Measurements from ENCODE around the gene ADIRF.
"Not testable (repeated sequence)": the region's sequence is repeated elsewhere in the genome, so short reads cannot be mapped to it uniquely, and the experiment has no call there.

ADIRF gene

DNA sequence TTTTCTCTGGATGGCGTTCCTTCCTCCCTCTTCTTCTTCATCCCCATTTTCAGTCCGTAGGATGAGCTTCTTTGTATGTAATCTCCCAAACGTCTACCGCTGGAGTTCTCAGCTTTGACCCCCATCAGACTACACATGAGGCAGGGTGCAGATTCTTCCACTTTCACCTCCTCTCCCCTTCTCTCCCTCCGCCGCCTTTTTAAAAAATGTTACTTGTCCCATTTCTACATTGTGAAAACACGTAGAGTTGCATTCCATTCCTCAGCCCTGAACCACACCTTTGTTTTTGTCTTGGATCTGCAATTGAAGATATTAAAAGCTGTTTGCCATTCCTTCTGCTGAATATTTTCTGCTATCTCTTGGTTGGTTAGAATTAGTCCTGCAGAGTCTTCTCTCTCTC, 6.2 kb downstream of the ADIRF start:
- DNase-seq (ENCODE audit: extremely low spot score, insufficient read length, low read depth) = no peak
- FAIRE-seq = no peak

- DNase-seq (ENCODE audit: extremely low spot score, insufficient read length, low read depth) = no peak
Observed at GRCh38 chr10:86976362-86977056, 8.2 kb downstream of the ADIRF start.

GRCh38 chr10:86978457-86978856, 10.2 kb downstream of the ADIRF start:
- not testable (repeated sequence) for DNase-seq (ENCODE audit: extremely low spot score, insufficient read length, low read depth); FAIRE-seq

More at GRCh38 chr10:86976362-86977056, 8.2 kb downstream of the ADIRF start:
- FAIRE-seq = no peak

DNA sequence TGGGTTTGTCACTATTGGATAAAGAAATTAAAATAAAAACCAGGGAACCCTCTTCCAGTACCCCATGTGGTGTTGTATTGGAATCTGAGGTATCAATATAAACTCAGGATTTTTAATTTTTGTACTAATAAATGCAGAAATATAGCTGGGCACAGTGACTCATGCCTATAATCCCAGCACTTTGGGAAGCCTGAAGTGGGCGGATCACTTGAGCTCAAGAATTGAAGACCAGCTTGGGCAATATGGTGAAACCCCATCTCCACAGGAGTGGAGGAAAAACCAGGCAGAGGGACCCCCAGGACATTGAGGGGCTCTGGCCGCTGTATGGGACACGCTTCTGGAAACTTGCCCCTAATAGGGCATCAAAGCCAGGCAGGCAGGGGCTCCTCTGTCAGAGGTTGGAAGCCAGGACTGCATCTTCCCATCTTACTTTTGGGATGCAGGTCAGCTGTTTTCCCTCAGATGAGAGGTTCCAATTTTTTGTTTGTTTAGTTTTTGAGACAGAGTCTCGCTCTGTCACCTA, 11.1 kb downstream of the ADIRF start:
- FAIRE-seq (no peak), DNase-seq (ENCODE audit: extremely low spot score, insufficient read length, low read depth) (no peak)

- DNase-seq (ENCODE audit: extremely low spot score, insufficient read length, low read depth) (no peak), FAIRE-seq (no peak)
Observed at GRCh38 chr10:86979977-86980448, 11.7 kb downstream of the ADIRF start.

DNA sequence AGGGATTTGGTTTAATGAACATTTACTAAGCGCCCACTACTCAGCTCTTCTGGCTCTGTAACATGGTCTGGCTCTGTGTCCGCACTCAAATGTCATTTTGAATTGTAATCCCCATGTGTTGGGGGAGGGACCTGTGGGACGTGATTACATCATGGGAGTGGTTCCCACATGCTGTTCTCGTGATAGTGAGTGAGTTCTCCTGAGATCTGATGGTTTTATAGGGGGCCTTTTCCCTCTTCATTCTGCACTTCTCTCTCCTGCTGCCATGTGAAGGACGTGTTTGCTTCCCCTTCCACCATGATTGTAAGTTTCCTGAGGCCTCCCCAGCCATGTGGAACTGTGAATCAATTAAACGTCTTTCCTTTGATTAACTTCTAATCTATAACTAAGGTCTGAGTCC, 12.7 kb downstream of the ADIRF start:
- DNase-seq (ENCODE audit: extremely low spot score, insufficient read length, low read depth); FAIRE-seq: not testable (repeated sequence)

GRCh38 chr10:86981716-86982115, 13.4 kb downstream of the ADIRF start:
- no peak for FAIRE-seq
- no peak for DNase-seq (ENCODE audit: extremely low spot score, insufficient read length, low read depth)

DNA sequence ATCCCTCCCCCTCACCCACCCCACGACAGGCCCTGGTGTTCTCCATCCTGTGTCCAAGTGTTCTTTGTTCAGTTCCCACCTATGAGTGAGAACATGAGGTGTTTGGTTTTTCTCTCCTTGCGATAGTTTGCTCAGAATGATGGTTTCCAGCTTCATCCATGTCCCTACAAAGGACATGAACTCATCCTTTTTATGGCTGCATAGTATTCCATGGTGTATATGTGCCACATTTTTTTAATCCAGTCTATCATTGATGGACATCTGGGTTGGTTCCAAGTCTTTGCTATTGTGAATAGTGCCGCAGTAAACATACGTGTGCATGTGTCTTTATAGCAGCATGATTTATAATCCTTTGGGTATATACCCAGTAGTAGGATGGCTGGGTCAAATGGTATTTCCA, 16.2 kb downstream of the ADIRF start:
- DNase-seq (ENCODE audit: extremely low spot score, insufficient read length, low read depth); FAIRE-seq: not testable (repeated sequence)

- DNase-seq (ENCODE audit: extremely low spot score, insufficient read length, low read depth) = no peak
- FAIRE-seq = no peak
Observed at GRCh38 chr10:86988520-86988919, 20.2 kb downstream of the ADIRF start.

GRCh38 chr10:86991362-86991761, 23.1 kb downstream of the ADIRF start:
- FAIRE-seq; DNase-seq (ENCODE audit: extremely low spot score, insufficient read length, low read depth): not testable (repeated sequence)

GRCh38 chr10:86992456-86992855, 24.2 kb downstream of the ADIRF start:
- DNase-seq (ENCODE audit: extremely low spot score, insufficient read length, low read depth) = no peak
- no peak for FAIRE-seq

GRCh38 chr10:86992929-86993328, 24.6 kb downstream of the ADIRF start:
- no peak for DNase-seq (ENCODE audit: extremely low spot score, insufficient read length, low read depth)
- no peak for FAIRE-seq

DNA sequence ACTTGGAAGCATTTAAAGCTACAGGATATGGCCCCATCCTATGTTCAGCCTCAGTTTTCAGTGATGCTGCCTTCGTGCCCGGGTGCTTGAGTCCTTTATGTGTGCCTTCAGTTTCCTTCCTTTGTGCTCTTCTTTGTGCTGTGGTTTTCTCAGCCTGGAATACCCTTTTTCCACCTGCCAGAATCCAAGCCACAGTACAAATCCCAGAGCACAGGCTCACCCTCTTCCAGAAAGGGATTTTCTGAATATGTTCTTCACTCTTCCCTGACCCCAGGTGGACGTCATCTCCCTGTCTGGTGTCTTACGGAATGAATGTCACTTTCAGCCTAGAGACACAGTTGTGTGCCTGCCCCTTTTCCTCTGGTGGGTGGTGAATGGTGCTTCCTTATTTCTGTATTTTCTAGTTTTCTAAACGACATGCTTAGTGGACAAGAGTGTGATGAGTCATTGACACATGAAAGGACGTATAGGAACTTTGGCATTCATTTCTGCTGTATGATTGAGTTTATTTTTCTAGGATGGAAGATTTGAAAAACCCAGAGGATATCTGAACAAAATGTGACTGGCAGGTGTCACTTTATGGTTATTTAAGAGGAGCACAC, 31.6 kb downstream of the ADIRF start:
- not testable (repeated sequence) for DNase-seq (ENCODE audit: extremely low spot score, insufficient read length, low read depth); FAIRE-seq

DNA sequence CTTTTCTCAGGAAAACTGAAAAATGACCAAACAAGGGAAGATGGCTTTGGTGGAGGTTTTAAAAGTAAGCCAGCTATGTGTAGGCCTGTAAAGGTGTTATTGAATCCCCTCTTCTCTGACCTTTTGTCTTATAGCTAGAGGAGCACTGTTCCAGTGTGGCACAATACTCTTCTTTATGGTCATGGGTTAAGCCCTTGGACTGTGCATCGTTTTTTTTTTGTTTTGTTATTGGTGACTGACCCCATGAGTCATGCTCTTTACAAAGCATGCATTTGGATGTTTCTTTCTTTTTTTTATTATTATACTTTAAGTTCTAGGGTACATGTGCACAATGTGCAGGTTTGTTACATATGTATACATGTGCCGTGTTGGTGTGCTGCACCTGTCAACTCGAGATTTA, 32.2 kb downstream of the ADIRF start:
- DNase-seq (ENCODE audit: extremely low spot score, insufficient read length, low read depth) (no peak), FAIRE-seq (no peak)

DNA sequence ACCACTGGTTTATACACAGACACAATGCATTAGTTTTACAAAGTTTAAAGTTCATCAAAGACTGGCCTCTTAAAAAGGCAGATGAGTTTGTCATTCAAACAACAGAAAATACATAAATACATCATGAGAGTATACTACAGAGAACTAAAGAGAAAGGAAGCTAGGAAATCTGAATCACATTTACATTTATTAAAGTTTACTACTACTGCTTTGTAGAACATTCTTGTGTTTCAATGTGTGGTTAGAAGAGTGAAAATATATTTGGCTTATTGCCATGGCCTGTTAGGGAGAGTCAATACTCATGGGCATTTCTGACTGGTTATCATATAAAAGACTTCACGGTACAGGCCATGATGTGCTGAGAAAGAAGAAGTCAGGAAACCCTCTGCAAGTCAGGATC, 38.8 kb downstream of the ADIRF start:
- not testable (repeated sequence) for DNase-seq (ENCODE audit: extremely low spot score, insufficient read length, low read depth); FAIRE-seq

DNA sequence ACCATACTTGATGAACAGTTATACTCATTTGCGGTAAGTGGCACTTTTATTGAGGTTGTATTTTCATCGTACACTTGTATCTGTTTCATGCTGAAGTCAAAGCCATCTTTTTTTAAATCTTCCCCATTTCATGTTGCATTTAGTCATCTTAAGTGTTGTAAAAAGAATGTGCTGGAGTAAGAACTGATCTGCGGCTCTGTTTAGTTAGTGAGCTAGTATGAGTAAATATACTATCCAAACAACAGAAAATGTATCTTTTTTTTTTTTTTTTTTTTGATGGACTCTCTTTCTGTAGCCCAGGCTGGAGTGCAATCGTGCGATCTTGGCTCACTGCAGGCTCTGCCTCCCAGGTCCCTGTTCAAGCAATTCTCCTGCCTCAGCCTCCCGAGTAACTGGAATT, 39.4 kb downstream of the ADIRF start:
- not testable (repeated sequence) for FAIRE-seq; DNase-seq (ENCODE audit: extremely low spot score, insufficient read length, low read depth)

DNA sequence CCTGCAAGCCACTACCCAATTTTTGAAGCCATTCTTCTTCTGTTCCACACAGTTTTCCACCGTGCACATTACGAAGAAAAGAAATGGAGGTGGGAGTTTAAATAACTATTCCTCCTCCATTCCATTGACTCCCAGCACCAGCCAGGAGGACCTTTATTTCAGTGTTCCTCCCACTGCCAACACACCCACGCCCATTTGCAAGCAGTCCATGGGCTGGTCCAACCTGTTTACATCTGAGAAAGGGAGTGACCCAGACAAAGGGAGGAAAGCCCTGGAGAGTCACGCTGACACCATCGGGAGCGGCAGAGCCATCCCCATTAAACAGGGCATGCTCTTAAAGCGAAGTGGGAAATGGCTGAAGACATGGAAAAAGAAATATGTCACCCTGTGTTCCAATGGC, 40.0 kb downstream of the ADIRF start:
- not testable (repeated sequence) for FAIRE-seq; DNase-seq (ENCODE audit: extremely low spot score, insufficient read length, low read depth)

GRCh38 chr10:87009134-87009696, 40.9 kb downstream of the ADIRF start:
- not testable (repeated sequence) for DNase-seq (ENCODE audit: extremely low spot score, insufficient read length, low read depth); FAIRE-seq

DNA sequence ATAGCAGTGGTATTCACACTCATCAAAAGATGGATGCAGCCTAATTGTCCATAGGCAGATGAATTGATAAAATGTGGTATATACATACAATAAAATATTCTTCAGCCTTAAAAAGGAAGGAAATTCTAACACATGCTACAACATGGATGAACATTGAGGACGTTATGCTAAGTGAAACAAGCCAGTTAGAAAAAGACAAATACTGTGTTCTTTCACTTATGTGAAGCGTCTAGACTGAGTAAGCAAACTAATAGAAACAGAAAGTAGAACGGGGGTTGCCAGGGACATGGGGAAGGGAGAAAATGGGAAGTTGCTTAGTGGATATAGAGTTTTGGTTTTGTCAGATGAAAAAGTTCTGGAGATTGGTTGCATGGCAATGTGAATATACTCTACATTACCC, 45.2 kb downstream of the ADIRF start:
- FAIRE-seq; DNase-seq (ENCODE audit: extremely low spot score, insufficient read length, low read depth): not testable (repeated sequence)

GRCh38 chr10:87014986-87015716, 46.9 kb downstream of the ADIRF start:
- not testable (repeated sequence) for DNase-seq (ENCODE audit: extremely low spot score, insufficient read length, low read depth); FAIRE-seq

Data from GM18507 (cell line).